Ovary (tissue), 9 donors: ENCODE data around the gene PER3. TPM values are rescaled to one million over a fixed set of nuclear protein-coding genes. Genes with fewer than 3 reads are reported as not detected.

Experiments used
- DNase-seq, 5 donors: peaks; one replicate each; pipeline ENCODE4 v3.0.0-alpha.2; 2019 to 2020
- H3K27ac ChIP-seq, 2 donors: fragments of 200-600 bp; one replicate each; pipeline versions ENCODE4 v1.5.1 to v1.8.0; 2019 to 2022
- H3K27me3 ChIP-seq: fragments of 200-600 bp; one replicate; pipeline ENCODE4 v1.8.0; 2022
- H3K36me3 ChIP-seq: fragments of 200-600 bp; sonication (generic); one replicate; pipeline ENCODE4 v1.5.1; 2019
- H3K4me1 ChIP-seq: one replicate; pipeline ENCODE4 v1.8.1; 2013; ENCODE audit warnings: mild to moderate bottlenecking, moderate library complexity; ENCODE audit not compliant: insufficient read depth
- H3K4me3 ChIP-seq: fragments of 200-600 bp; sonication (generic); one replicate; pipeline ENCODE4 v1.5.1; 2017
- H3K9me3 ChIP-seq, 2 donors: fragments of 200-600 bp in 1 of 2; sonication (generic) in 1 of 2; one replicate each; pipeline versions ENCODE4 v1.5.1 to v1.8.1; 2013 to 2019; ENCODE audit warnings: mild to moderate bottlenecking in 1 of 2, moderate library complexity in 1 of 2
- EP300 ChIP-seq: sonication (generic); formaldehyde crosslinking; IDR thresholded peaks from one replicate; pipeline ENCODE4 v1.6.1; 2017; ENCODE audit warnings: antibody characterized with exemption
- POLR2A ChIP-seq: fragments of 450-650 bp; IDR thresholded peaks from one replicate; pipeline ENCODE4 v1.6.1; 2017; ENCODE audit warnings: antibody characterized with exemption, mild to moderate bottlenecking, moderate library complexity
- WGBS, 3 donors: extraction: QIAGEN DNeasy Blood & Tissue Kit in 1 of 3; methylation state at CpG; one replicate each; pipeline versions ENCODE4 v1.1.5 to v1.1.7; 2013 to 2017; 5-methylcytosine and 5-hydroxymethylcytosine counted together
- intact Hi-C, 4 donors: fragments of 100-400 bp; cut with DNase I; formaldehyde crosslinking; loops; one replicate each; pipeline versions ENCODE4 v1.11.0 to v1.15.1; 2022 to 2023
- polyA plus RNA-seq, 2 donors: library from polyadenylated mRNA; stranded (reverse); fragments of 200-250 nt in 1 of 2; fragments of 350-450 nt in 1 of 2; fragmentation: Illumina TruSeq in 1 of 2; extraction: RNeasy Lipid Tissue Mini Kit (QIAGEN cat#74804) in 1 of 2; gene quantifications; one replicate each; pipeline ENCODE4 v1.2.3, GENCODE V29; 2013 to 2014
- total RNA-seq, 7 donors: library from RNA; depleted of rRNA in 2 of 7; stranded (reverse); fragments of >200 nt in 2 of 7; fragmentation: NEBNext Ultra II Directional in 3 of 7; extraction: Animal tissue kit (Norgen Biotek cat#: 25700) in 3 of 7; gene quantifications; one replicate each; pipeline versions ENCODE4 v1.1.0 to v1.2.4, GENCODE V29; 2016 to 2023
- TF ChIP-seq, protein P1 (sequence below), 3 donors: fragments of 450-650 bp in 2 of 3; fragments of 200-600 bp in 1 of 3; IDR thresholded peaks; one replicate each; pipeline versions ENCODE4 v1.5.1 to v1.8.0; 2016 to 2022; ENCODE audit warnings: antibody characterized with exemption in 3 of 3, mild to moderate bottlenecking in 1 of 3
- donor health status: DM: no; HTN: no; CAD: no; lungs with moderate emphysema.
- donor health status: DM: no; HTN: no; CAD: no.
- donor health status: Bipolar disorder and iron deficiency.
- donor health status: DM: yes; HTN: yes; CAD: no.
- donor health status: DM: no; HTN: no; CAD: no.
- donor health status: DM: yes; HTN: yes; CAD: no.

The PER3 gene
- total and polyA plus RNA-seq, 9 donors, result 11.9 to 49.8 (median 25.3) TPM

- TF ChIP-seq EP300 (no peak), POLR2A (no peak)
- TF ChIP-seq, protein P1, sequence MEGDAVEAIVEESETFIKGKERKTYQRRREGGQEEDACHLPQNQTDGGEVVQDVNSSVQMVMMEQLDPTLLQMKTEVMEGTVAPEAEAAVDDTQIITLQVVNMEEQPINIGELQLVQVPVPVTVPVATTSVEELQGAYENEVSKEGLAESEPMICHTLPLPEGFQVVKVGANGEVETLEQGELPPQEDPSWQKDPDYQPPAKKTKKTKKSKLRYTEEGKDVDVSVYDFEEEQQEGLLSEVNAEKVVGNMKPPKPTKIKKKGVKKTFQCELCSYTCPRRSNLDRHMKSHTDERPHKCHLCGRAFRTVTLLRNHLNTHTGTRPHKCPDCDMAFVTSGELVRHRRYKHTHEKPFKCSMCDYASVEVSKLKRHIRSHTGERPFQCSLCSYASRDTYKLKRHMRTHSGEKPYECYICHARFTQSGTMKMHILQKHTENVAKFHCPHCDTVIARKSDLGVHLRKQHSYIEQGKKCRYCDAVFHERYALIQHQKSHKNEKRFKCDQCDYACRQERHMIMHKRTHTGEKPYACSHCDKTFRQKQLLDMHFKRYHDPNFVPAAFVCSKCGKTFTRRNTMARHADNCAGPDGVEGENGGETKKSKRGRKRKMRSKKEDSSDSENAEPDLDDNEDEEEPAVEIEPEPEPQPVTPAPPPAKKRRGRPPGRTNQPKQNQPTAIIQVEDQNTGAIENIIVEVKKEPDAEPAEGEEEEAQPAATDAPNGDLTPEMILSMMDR (IDR thresholded peaks at IDR 0.05), result no peak
- H3K9me3 ChIP-seq, result no peaks in the 10 kb centered on the region
- H3K27ac ChIP-seq, result no peak overlapping the region
- no peaks in the 10 kb centered on the region for H3K36me3 ChIP-seq
- intact Hi-C loops, result no loop called here
- H3K4me3 ChIP-seq, result no peak overlapping the region
- no peaks in the 10 kb centered on the region for H3K4me1 ChIP-seq
- 79 to 80% (median 80%) methylated on average over 3 of the region's 3 CpGs for WGBS, 3 donors
- no peak for DNase-seq
- H3K27me3 ChIP-seq, result no peaks in the 10 kb centered on the region
Observed at GRCh38 chr1:7761103-7761502, 23.0 kb upstream of the PER3 start.

DNA sequence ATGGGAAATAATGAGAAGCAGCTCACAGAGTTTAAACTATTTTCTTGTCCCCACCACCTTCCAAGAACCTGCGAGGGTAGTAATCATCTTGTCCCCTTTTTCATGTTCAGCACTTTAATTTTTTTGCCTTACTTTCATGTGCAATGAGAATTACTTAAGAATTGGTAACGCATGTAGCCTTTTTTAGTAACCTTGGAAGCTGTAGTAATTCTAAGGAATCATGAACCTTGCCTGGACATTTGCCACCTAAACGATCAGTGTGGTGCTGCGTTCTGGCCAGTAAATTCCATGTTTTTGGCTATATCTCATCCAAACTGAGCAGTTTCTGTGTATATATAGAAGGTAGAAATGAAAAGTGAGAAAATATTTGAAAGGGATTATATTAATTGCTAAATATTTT is 16.9 kb upstream of the PER3 start:
- no peaks in the 10 kb centered on the region for H3K27me3 ChIP-seq
- no peaks in the 10 kb centered on the region for H3K36me3 ChIP-seq
- DNase-seq, result no peak
- WGBS, 3 donors, result 70 to 81% (median 76%) methylated on average over 4 of the region's 4 CpGs
- H3K27ac ChIP-seq, result no peak overlapping the region
- TF ChIP-seq, protein P1 (IDR thresholded peaks at IDR 0.05), result no peak
- TF ChIP-seq EP300 (no peak), POLR2A (no peak)
- peaks cover 6% of the 10 kb centered on the region for H3K4me1 ChIP-seq
- intact Hi-C loops, result no loop called here
- H3K9me3 ChIP-seq, result no peaks in the 10 kb centered on the region
- no peak overlapping the region for H3K4me3 ChIP-seq

DNA sequence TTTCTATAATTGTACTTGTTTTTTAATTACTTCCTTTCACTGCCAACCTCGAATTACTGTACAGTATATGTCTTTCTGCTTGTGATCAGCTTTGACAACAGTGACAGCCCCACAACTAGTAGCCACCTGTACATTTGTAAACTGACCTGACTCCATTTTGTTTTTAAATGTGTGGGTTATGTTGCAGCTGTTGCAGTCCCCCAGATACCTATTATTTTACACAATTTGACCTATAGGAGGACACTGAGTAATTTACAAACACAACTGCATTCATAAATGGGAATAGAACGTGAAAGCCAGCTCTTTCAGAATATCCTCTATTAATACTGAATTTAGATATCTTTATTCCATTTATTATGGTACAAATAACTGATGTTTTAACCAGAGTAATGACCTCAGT is 15.5 kb upstream of the PER3 start:
- H3K27me3 ChIP-seq, result no peaks in the 10 kb centered on the region
- TF ChIP-seq EP300, result no peak
- TF ChIP-seq, protein P1 (IDR thresholded peaks at IDR 0.05), result no peak
- no peak for TF ChIP-seq POLR2A
- H3K9me3 ChIP-seq, result no peaks in the 10 kb centered on the region
- no peaks in the 10 kb centered on the region for H3K36me3 ChIP-seq
- H3K4me1 ChIP-seq, result peaks cover 7% of the 10 kb centered on the region
- H3K27ac ChIP-seq, result no peak overlapping the region
- H3K4me3 ChIP-seq, result no peak overlapping the region
- intact Hi-C loops, result no loop called here
- DNase-seq, result no peak
- 42 to 58% (median 54%) methylated on average over 2 of the region's 2 CpGs for WGBS, 3 donors

GRCh38 chr1:7769673-7770412 is 14.2 kb upstream of the PER3 start:
- no peak for DNase-seq
- peaks cover 7% of the 10 kb centered on the region for H3K4me1 ChIP-seq
- H3K9me3 ChIP-seq, result no peaks in the 10 kb centered on the region
- no peak overlapping the region for H3K4me3 ChIP-seq
- no peaks in the 10 kb centered on the region for H3K36me3 ChIP-seq
- no peaks in the 10 kb centered on the region for H3K27me3 ChIP-seq
- TF ChIP-seq POLR2A (no peak), EP300 (no peak)
- TF ChIP-seq, protein P1 (IDR thresholded peaks at IDR 0.05), result no peak
- 83 to 89% (median 88%) methylated on average over 12 of the region's 12 CpGs for WGBS, 3 donors
- intact Hi-C loops, result no loop called here
- H3K27ac ChIP-seq, result no peak overlapping the region
